Renal cortical epithelial cell (primary cell): ENCODE data around the gene ZFYVE28. TPM values are rescaled to one million over a fixed set of nuclear protein-coding genes. Genes with fewer than 3 reads are reported as not detected.

Experiments
- total RNA-seq: library from RNA; depleted of rRNA; stranded (reverse); fragments of >200 nt; gene quantifications from 2 replicates; pipeline ENCODE4 v1.2.3, GENCODE V29; 2014

The ZFYVE28 gene
- total RNA-seq, 1 donor from 2014 or later: 9.2 TPM

Other genes starting within 250 kb of the ZFYVE28 start
- gene HAUS3, start 176.5 kb downstream of the ZFYVE28 start, total RNA-seq: 6.9 and 12.6 TPM in 2 replicates
- 1.2 and 5.5 TPM in 2 replicates for gene POLN, start 176.5 kb downstream of the ZFYVE28 start, total RNA-seq
- 41.0 and 102 TPM in 2 replicates for gene MXD4, start 156.5 kb downstream of the ZFYVE28 start, total RNA-seq
- gene CFAP99, start 310 bp upstream of the ZFYVE28 start, total RNA-seq: 0.30 TPM in 1 of 2 replicates, not detected in the other
- 74.7 and 139 TPM in 2 replicates for gene RNF4, start 50.5 kb upstream of the ZFYVE28 start, total RNA-seq
- 6.1 and 29.2 TPM in 2 replicates for gene FAM193A, start 118.0 kb upstream of the ZFYVE28 start, total RNA-seq